Right hindlimb (tissue), 1 donor: ENCODE results near the gene GEMIN5.

Experiments
- DNase-seq: peaks from one replicate; pipeline ENCODE4 v3.0.0-alpha.2; 2018

Gene GEMIN5

DNA sequence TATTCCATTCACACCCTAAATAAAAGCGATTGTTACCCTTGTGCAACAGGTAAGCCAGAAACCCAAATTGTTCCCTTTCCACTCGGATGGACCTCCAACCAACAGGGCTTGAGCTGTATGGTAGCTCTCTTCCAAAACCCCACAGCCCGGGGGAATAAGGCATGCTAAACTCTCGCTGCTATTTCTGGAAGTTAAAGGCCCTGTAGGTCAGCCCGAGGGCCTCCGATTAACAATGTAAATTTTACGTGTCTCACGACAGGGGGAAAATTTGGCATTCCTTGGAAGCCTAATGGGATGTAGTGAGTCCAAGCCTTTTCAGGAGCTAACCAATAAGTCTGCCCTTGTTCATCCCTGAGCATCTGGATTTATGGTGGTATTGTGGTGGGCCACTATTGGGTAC lies 53.6 kb downstream of the GEMIN5 start:
- DNase-seq, result no peak

DNA sequence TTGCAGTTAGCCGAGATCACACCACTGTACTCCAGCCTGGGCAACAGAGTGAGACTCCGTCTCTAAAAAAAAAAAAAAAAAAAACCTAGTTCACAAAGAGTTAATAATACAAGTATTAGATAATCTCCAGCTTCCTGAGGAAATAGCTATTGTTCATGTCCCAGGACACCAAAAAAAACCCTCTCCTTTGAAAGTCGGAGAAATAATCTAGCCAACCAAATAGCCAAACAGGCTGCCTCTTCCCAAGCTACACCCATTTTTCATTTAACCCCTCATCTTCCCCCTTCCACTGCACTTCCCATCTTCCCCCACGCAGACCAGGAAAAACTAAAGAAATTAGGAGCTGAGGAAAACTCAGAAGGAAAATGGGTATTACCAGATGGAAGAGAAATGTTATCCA lies 56.0 kb downstream of the GEMIN5 start:
- DNase-seq, result no peak

DNA sequence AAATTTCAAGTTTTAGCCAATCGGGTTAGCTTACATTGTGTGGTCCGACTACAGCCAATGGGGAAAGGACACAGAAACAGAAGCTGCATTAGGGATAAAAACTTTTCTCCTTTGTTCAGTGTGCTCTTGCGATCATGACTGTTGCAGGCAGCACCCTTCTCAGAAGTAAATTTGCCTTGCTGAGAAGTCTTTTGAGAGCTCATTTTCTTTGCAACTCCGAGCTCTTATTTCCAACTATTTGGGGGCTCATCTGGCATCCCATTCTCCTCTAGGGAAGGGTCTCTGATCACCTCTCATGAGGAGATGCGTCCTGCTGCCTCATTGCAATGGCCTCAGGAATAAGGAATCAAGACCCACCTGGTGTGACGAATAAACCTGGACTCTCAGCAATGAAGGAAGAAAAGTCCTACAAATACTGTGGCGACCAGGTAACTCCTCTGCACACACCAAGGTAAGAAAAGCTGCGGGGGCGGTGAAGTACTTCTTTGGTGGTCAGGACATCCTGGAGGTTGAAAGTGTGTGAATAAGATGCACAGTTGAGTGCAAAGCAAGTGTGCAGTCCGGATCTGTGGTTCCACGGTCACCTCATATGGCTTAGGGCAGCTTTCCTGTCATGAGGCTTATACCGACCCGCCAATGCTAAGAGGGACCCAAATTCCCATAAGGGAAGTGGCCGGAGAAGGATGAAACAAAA lies 59.2 kb downstream of the GEMIN5 start:
- DNase-seq, result no peak

DNA sequence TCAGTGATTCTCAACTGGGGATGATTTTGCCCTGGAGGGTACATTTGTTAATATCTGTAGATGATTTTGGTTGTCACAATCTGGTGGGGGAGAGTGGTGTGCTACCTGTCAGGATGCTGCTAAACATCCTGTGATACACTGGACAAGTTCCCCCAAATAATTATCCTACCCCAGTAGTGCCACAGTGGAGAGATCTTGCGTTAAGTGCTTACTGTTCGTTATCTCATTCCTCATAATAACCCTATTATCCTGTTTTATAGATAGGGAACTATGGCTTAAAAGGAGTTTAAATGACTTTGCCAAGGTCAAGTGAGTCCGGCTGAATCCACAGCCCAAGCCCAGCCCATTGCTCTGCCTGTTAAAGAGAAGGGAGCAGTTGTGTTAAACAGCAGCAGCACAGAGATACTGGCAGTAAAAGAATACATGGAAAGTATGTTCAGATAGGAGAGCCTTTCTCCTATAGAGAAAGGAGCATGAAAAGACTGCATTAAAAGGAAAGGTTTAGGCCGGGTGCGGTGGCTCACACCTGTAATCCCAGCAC lies 64.2 kb downstream of the GEMIN5 start:
- DNase-seq, result no peak

DNA sequence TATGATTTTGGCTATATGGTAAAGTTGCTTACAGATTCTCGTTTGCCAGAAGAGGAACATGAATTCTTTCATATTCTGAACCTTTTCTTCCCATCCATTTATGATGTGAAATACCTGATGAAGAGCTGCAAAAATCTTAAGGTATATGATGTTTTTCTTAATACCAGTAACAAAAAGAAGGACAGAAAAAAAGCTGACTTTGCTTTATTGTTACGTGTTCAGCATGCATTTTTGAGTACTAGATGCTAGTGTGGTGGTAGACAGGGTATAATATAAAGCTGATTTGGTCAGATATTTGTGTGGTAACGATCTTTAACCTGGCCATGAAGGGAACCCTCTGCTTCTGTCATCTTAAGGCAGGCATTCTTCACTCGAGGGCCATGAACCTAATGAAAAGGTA lies 66.3 kb downstream of the GEMIN5 start:
- no peak for DNase-seq

DNA sequence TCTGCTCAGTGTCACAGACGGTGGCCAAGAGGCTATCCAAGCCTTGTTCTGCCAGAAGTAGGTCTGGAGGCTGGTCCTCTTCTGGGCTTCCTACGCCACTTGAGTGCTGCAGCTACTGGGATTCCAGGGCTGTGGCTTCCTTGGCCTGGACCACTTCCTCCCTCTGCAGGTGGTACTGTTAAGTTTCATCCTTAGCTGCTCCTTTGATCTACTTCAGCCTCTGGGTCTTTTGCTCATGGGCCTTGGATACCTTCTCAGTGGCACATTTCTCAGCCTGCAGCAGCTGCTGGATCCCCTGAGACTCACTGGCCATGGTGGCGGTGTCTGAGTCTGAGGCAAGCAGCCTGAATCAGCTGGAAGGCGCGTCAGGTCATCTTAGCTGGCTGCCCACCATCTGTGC lies 69.3 kb downstream of the GEMIN5 start:
- no peak for DNase-seq

DNA sequence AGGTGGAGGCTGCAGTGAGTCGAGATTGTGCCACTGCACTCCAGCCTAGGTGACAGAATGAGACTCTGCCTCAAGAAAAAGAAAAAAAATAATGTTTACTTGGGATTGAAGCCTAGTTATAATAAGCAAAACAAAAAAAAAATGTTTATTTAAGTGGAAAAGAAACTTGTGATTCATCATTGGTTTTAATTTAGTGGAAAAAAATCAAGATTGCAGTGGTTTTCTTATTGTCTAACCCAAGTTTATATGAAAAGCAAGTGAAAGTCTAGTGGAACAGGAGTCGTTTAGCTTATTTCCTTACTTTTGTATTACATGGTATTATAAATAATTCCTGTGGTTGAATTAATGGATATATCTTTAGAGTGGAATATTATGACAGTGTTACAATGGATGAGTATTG lies 71.2 kb downstream of the GEMIN5 start:
- no peak for DNase-seq

DNA sequence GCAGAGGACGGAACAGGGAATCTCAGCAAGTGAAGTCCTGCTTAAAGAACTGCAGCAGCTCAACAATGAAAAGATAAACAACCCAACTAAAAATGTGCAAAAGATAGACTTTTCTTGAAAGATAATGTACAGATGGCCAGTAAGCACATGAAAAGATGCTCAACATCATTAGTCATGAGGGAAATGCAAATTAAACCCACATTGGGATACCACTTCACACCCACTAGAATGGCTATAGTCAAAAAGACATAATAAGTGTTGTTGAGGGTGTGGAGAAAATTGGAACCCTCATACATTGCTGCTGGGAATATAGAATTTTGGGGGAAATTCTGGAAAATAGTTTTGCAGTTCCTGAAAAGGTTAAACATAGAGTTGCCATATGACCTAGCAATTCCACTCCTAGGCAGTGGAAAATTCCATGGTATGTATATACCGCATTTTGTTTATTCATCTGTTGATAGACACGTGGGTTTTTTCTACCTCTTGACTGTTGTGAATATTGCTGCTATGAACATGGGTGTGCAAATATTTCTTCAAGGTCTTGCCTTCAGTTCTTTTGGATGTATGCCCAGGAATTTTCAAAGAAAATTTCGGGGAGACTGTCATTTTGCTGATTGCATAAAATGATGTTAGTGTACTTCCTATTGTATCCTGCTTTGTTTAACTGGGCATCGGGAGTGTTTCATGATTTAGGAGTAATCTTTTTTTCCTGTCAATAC lies 72.4 kb downstream of the GEMIN5 start:
- DNase-seq, result no peak

DNA sequence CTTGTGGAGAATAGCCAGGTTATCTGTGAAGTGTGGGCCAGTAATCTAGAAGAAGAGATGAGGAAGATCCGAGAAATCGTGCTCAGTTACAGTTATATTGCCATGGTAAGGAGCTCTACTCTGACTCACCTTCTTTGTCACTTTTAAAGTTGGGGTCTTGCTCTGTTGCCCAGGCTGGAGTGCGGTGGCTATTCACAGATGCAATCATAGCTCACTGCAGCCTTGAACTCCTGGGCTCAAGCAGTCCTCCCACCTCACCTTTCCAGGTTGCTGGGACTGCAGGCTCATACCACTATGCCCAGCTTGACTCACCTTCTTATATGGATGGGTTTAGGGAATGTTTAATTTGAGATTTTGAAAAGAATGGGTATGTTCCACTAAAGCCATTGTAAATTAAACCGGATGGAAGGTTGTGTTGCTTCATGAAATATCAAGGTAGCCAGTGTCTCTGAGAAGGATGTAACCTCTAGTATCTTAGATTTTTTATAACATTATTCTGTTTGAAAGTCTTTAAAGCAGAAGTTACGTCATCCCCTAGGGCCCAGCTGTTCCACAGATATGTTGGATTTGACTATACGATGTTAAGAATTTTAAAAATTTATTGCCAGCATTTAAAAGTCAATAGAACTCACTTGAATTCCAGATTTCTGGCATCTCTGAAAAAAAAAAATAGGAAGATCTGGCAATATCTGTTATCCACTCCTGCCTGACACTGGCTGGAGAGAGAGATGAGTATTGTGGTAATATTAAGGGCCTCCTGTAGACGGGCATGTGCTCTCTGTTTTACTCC lies 74.5 kb downstream of the GEMIN5 start:
- DNase-seq, result no peak

DNA sequence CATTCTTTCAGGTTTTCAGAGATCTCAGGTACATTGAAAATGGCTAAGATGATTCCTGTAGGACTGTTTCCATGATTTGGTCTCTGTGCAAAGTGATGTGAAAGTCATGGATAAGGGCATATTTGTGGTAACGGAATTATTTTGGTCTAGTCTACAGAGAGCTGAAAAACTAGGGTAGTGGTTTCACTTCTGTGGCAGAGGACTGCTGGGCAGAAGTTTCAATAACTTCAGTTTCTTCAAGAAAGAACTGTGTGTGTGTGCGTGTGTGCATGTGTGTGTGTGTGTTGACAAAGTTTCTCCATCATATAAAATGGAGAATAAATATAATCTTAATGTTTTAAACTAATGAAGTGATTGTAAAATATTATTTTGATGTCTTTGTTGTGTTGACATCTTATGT lies 75.2 kb downstream of the GEMIN5 start:
- DNase-seq, result no peak

DNA sequence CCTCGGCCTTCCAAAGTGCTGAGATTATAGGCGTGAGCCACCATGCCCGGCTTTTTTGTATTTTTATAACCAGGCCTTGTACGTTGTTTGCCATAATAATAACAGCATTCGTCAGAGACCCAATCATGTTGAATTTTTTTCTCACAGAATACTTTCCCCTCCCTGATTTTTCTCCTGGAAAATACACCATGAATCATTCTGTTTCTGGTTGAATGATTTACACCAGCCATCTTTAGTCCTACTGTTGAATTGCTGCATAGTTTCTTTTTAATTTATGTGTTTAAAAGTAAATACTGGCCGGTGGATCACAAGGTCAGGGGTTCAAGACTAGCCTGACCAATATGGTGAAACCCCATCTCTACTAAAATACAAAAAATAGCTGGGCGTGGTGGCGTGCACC lies 76.1 kb downstream of the GEMIN5 start:
- DNase-seq, result no peak

DNA sequence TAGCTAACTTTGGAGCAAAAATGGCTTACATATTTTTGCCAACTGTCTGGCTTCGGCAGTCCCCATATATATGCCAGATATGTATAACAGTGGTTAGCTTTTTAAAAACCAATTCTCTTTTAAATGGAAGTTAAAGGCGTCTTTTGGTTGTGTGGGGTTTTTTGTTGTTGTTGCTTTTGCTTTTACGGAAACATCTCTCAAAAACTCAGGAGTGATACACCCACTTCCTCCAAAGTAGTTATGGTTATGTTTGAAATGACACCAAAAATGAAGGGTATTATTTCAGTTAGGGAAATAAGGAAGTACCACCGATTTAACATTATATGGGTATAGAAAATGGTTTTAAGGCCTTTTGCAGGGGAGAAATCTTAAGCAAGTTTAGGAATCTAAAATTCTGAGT lies 77.2 kb downstream of the GEMIN5 start:
- no peak for DNase-seq

DNA sequence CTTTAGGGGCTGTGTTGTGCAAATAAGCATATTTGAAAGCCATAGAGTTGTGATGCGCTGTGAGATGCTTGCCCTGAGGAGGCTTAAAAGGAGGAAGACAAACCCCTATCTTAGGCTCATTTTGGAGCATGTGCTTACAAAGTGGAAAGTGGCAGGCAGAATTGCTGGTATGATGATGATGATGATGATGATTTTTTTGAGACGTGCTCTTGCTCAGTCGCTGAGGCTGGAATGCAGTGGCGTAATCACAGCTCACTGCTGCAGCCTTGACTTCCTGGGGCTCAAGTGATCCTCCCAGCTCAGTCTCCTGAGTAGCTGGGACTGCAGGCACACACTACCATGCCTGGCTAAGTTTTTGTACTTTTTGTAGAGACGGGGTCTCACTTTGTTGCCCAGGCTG lies 77.9 kb downstream of the GEMIN5 start:
- DNase-seq, result no peak

DNA sequence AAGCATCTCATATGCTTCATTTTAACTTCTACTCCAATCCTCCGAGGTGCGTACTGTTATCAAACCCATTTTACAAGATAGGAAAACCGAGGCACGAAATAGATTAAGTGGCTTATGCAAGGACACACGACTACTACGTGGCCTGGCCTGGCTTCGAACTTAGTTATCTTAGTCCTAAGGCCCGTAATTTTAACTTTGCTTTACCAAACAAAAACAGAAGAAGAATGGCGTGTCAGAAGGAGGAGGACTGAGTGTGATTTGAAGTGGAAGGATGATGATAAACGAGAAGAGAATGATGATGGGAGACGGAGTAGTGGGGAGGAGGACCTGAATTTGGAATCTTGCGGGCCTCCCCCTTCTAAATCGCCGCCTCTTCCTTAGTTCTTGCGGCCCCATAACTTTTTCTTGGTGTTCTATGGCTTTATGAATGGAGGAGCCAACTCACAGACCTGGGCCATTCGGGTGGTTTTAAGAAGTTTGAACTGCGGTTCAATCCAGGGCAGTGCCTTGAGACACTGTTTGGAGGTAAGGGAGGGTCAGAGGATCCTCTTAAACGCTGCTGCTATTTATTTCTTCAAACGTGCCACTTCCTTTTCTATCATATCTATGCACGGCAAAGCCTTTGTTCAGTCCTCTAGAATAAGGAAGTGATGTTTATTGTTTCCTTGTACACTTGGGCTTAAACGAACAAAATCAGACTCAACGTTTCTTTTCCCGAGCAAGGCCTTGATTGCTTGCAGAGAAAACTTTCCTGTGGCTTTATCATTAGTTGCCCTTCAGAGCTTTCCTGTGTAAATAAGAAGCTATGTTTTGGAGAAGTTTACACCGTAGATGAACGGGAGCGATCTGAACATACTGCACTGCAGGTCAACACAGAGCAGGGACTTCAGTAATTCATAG lies 78.8 kb downstream of the GEMIN5 start:
- no peak for DNase-seq

DNA sequence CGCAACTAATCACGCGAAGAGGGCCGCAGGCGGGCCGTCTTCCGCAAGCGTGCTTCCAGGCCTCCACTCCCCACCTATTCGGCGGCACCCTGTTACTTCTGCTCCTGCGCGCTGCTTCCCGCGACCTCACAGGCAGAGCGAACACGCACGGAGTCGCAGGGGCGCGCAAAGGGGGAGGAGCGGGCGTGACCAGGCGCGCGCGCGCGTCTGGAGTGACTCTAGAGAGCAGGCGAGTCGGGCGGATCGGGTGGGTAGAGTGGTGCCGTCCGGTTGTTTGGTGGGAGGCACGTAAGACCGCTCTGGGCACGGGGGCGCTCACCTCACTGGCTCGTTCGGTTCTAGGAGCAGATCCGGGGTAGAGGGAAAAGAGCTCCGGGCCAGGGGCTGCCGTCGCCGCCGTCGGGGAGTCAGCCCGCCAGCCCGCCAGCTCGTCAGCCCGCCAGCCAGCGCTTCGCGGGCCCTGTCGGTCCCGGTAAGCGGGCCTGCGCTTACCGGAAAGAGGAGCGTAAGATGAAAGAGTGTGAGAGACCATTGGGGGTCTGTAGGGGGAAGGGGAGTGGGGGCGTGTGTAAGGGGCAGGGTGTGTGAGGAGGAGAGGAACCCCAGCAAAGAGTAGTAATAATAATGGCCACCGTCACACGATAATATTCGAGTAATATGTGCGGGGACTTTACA lies 79.6 kb downstream of the GEMIN5 start, which contains the start of gene CNOT8:
CNOT8 (plus strand) TSS at position 331 of the 675 bp plus-strand sequence. CDS start 4,652 bp downstream, outside the sequence.
- peak; percentile 98 for DNase-seq

DNA sequence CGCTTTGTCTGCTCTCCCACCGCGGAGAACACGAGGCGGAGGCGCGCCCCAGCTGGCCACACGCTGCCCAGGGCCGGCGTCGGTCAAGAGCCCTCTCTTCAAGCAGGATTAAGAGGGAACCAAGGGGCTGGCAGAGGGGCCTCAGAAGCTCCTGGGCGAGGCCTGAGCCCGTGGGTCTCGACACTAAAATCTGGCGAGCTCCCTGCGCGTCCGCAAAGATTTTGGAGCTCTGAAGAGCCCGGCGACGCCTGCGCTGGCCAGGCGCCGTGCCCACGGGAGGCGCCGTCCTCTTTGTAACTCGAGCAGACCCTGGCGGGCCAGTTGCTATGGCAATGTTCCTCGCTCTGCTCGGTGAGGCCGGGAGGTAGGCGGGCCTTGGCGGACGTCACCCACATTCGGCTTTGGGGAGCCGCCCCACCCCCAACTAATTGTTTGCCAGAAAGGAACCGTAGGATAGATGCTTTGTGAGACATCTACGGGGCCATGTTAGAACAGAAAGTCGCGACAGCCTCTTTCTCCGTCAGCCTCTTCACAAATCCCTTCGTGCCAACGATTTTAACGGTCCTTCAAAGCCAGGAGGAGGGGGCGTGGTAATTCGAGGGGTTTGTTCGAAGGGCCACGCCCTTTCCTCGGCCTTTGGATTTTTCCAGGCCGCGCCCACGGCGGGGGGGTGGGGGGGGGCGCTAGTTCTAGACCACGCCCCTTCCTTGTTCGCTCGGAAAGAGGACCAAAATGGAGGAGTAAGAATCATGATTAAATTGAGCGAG lies 80.3 kb downstream of the GEMIN5 start:
- DNase-seq, result peak; percentile 98

DNA sequence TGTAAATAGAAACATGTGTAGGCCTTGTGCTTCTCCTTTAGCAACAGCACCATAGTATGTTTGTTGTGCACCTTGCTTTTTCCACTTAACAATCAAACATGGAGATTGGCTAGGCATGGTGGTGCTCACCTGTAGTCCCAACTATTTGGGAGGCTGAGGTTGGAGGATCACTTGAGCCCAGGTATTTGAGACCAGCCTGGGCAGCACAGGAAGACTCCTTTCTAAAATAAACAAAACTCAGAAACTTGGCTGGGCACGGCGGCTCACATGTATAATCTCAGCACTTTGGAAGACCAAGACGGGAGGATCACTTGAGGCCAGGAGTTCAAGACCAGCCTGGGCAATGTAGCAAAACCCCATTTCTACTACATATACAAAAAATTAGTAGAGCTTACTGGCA lies 86.7 kb downstream of the GEMIN5 start:
- no peak for DNase-seq

DNA sequence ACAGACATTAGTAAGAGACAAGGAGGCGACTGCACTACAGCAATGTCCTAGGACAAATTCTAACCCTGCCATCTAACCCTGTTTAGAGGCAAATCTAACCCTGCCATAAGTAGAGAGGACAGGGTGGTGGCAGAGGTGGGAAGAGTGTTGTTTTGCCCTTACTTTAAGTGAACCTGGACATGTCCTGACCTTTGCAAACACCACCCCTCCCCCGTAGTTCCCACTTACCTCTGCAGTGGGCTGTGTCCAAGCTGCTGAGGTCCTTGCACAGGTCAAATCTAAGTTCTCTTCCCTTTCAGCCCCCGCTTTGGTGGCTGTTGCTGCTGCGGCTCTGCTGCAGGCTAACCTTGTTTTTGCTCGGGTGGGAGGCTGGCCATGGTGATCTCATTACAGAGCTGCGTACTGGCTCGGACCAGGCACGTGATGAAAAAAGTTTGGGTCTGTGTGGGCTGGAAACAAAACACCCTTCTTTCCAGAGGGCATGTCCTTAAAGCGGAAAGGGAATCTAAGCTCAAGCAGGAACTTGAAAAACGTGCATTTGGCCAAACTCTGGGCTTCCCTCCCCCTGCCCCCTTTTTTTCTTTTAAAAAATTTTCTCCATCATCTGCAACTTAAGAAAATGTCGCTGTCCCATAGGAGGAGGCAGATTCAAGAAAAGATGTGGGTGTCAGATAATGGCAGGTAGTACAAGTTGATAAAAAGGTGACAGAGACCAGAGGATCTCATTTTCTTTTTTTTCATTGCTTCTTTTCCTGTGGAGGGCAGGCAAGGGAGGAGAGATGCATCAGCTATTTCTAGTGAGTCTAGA lies 87.6 kb downstream of the GEMIN5 start, which contains the start of gene FAXDC2:
FAXDC2 (minus strand) TSS at position 349 of the 808 bp plus-strand sequence. CDS start 12,425 bp downstream, outside the sequence.
- peak; percentile 90 for DNase-seq

DNA sequence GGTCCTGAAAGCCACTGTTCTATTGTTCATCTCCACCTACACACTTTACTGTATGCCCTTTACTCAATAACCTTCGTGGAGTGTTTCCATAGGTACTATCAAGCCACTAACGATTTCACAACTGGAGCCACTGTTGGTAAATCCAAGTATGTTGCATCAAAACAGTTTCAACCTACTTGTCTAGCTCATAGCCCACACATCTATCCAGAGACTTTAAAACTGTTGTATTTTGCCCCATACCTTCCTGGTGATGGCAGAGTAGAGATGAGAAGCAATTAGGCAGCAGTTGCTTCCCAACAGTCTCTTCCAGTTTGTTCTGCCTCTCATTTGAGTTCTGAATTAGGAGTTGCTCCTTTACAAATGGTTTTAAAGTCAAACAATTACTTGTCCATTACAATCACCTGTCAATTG lies 88.2 kb downstream of the GEMIN5 start:
- no peak for DNase-seq

DNA sequence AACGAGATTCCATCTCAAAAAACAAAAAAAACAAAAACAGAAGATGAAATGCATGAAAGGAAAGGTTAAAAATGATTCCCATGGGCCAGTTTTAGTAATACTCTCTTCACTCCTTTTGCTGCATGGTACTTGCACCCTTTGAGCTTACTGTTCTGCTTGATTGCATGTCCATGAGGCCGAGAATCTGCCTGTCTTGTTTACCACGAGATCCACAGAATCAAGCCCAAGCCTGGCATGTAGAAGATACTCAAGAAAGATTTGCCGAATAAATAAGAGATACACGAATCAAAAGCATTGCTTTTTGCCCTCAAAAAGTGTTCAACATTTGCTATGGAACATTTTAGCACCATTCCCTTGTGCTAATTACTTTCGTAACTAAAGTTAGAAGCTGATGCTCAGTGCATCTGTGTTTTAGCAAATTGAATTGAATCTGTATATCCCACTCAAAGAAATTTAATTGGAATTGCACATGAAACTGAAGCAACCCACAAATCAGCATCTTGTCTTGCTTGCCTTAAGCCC lies 88.7 kb downstream of the GEMIN5 start:
- DNase-seq, result no peak
